NCI-H345 treated with DMSO at 0.1 percent for 48 hours (cell line): ENCODE data around the gene HERC4.

Experiments used
- DNase-seq: peaks from one replicate; lab custom pipeline; 2025; ENCODE audit not compliant: unreplicated experiment; lab: John Stamatoyannopoulos, UW

The HERC4 gene, protein sequence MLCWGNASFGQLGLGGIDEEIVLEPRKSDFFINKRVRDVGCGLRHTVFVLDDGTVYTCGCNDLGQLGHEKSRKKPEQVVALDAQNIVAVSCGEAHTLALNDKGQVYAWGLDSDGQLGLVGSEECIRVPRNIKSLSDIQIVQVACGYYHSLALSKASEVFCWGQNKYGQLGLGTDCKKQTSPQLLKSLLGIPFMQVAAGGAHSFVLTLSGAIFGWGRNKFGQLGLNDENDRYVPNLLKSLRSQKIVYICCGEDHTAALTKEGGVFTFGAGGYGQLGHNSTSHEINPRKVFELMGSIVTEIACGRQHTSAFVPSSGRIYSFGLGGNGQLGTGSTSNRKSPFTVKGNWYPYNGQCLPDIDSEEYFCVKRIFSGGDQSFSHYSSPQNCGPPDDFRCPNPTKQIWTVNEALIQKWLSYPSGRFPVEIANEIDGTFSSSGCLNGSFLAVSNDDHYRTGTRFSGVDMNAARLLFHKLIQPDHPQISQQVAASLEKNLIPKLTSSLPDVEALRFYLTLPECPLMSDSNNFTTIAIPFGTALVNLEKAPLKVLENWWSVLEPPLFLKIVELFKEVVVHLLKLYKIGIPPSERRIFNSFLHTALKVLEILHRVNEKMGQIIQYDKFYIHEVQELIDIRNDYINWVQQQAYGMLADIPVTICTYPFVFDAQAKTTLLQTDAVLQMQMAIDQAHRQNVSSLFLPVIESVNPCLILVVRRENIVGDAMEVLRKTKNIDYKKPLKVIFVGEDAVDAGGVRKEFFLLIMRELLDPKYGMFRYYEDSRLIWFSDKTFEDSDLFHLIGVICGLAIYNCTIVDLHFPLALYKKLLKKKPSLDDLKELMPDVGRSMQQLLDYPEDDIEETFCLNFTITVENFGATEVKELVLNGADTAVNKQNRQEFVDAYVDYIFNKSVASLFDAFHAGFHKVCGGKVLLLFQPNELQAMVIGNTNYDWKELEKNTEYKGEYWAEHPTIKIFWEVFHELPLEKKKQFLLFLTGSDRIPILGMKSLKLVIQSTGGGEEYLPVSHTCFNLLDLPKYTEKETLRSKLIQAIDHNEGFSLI

DNA sequence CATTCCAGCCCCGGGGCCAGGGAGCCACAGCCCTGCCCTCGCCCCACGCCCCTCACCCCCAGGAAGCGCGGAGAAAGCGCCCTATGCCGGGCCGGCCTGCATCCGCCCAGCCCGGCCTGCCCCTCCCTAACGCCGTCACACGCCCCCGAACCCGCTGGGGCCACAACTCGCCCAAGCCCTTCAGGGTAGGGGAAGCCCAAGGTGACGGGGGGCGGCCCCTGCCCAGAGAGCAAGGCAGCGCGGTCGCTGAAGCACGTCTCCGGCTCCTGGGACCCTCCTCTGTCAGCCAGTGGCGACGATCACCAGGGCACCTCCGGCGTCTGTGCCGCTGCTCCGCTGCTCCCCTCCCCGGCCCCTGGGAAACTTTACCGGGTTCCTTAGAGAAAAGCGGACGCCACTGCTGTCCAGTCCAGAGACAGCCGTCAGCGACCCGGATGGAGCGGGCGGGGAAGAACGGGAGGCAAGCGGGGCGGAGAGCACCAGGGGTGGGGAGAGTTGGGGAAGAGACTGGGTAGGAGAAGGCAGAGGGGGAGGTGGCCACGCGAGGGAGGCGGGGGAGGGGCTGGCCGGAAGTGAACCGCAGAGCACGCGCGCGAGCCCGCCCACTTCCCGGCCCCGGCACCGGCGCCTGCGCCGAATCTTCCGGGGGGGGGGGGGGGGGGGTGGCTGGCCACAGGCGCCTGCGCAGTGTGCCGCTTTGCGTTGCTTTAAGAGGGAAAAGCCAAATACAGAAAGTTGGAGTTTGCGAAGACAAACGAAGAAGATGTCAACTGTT, at the start of gene HERC4:
Gene HERC4, minus strand, starts transcription at position 509 of the 775 bp plus-strand sequence. CDS start 2,175 bp downstream, outside the sequence.
- peak; percentile 66 for DNase-seq

DNA sequence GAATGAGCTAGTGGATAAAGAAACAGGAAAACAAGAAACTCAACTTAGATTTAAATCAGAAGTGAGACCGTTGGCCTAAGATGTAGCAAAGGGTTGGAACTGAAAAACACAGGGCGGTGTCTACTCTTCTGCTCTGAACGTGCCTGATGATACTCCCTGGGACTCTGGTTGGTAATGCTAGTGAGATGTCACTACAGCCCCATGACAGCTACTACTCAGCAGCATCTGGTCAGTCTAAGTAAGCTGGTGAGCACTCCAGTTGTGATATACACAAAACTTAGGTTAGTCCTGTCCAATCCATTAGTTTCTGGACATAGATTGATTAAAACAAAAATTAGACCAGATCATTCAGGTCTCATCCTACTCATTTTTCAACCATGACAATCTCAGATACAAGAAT, 49.6 kb upstream of the HERC4 start:
- DNase-seq = no peak

DNA sequence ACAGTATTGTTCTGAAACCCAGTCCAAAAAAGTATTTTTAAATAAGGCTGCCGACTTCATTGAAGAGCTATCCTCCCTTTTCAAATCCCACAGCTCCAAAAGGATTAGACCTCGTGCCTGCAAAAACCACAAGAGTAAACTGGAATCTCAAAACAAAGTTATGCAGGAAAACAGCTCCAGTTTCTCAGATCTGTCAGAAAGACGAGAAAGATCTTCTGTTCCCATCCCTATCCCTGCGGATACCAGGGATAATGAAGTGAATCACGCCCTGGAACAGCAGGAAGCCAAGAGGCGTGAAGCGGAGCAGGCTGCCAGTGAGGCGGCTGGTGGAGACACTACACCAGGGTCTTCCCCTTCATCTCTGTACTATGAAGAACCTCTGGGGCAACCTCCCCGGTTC, 46.8 kb upstream of the HERC4 start:
- DNase-seq = no peak

GRCh38 chr10:68121020-68121743, 46.1 kb upstream of the HERC4 start:
- DNase-seq = no peak

DNA sequence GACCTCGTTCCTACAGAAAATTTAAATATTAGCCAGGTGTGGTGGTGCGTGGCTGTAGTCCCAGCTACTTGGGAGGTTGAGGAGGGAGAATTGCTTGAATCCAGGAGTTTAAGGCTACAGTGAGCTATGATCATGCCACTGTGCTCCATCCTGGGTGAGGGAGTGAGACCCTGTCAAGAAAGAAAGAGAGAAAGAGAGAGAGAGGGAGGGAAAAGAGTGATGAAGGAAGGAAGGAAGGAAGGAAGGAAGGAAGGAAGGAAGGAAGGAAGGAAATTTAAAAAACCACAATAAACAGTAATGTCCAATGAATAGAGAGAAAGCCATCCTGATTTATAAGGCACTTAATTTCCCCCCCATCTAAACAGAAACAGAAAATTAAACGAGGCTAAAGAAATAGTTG, 43.6 kb upstream of the HERC4 start:
- DNase-seq = no peak

- no peak for DNase-seq
Measured at GRCh38 chr10:68112837-68113236, 37.8 kb upstream of the HERC4 start.

DNA sequence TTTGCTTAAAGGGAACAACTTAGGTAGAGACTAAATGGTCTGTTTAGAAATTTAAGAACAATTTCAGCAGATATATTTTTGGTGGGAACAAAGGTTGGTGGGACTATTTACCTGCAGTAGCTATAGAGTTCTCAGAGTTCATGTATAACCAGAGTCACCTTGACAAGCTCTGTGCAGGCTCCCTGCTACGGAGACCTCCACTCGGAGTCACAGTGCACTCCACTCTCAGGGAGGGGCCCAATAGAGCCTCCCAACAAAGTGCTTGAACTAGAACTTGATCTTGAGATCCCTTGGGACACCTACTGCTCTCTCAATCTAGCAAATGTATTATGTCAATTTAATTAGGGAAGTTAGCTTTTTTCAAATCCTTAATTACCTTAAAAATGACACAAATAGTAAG, 36.5 kb upstream of the HERC4 start:
- DNase-seq = no peak

DNA sequence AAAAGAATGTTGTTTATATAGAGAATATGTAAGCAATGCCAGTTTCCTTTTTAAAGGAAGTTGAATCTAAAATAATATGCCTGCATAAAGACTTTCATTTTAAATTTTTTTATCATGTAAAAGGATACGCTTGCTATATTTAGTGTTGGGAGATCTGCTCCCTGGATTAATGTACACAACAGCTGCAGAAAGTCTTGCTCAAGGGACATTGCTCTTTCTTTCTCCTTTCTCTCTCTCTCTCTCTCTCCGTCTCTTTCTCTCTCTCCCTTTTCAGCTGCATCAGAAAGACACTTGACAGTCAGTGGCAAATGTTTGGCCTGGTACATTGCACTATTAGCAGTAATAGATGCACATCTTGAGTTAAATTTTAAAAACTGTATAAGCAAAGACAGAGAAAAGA, 34.9 kb upstream of the HERC4 start:
- no peak for DNase-seq

GRCh38 chr10:68109331-68109730, 34.2 kb upstream of the HERC4 start, which contains the start of gene MYPN:
Gene MYPN (plus strand): TSS chr10:68109488. CDS start chr10:68121439, 11,951 bp downstream.
- DNase-seq = no peak

DNA sequence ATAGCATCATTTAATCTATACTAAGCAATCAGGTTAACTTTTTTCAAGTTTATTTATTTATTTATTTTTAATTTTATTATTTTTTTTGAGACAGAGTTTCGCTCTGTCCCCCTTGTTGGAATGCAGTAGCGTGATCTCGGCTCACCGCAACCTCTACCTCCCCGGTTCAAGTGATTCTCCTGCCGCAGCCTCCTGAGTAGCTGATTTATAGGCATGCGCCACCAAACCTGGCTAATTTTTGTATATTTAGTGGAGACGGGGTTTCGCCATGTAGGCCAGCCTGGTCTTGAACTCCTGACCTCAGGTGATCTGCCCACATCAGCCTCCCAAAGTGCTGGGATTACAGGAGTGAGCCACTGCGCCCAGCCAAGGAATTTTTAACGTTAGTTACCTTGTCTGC, 33.6 kb upstream of the HERC4 start:
- no peak for DNase-seq

DNA sequence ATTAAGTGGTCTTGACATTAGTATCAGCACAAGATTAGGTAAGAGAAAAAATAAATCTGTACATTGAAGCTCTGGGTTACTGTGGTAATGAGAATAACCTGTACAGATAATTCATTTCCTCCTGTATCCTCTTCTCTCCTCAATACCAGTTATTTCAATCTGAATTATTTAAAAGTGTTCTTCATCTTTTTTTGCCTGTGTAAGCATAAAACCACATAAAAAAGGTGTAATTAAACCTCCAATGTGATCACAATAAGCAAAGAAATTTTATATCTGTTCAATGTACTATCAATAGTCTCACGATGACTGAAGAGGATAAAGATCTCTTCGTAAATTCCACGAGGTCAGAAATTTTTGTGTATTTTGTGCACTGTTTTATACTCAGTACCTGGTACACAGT, 33.0 kb upstream of the HERC4 start:
- no peak for DNase-seq

DNA sequence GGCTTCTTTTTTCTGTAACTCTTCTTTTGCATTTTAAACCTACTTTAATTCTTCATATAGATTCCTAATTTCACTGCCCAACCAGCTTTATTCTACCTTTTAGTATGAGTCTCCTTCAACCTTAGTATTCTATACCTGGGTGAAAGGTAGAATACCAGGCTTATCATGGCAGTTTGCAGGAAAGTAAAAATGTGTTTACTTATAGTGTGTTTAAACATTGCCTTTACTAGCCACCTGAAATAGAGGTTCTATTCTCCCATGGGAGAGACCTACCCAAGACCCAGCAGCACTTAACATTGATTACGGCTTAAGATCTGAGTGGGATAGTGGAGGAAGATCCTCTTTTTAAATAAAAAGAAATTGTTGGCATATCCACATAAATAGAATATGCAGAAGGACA, 32.6 kb upstream of the HERC4 start:
- no peak for DNase-seq

DNA sequence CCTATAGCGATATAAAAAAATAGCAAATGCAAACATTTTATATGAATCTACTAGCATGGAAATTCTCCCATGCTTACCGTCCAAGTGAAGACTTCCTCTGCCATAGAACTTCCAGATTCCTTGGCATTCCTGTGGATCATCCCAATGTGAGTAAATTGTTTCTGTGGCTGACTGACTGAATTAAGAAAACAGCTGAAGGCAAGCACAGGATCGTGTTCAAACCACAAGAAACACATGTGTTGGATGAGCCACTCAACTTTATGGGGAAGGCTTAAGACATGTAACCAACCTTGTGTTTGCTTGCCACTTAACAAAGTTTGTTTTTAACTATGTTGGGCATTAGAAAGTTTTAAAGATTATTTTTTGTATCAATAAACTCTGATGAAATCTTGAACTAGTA, 31.6 kb upstream of the HERC4 start:
- no peak for DNase-seq

DNA sequence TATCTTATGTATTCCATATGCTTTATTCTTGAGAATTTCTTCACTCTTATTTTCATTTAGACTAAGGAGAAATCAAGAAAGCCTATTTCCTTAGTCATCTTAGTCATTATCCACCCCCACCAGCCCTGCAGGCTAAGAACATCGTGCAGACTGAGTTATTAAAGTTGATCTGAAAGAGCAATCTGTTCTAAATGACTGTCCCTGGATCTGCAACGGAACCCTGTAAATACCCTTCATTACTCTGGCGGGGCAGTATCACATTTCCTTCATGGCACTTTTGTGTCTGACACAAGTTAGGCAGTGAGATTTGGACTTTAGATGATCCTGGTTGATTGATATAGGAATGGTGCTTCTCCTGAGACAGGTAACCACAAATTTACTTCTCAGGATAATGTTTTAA, 30.7 kb upstream of the HERC4 start:
- DNase-seq = no peak

- DNase-seq = no peak
Measured at GRCh38 chr10:68103901-68104300, 28.8 kb upstream of the HERC4 start.

DNA sequence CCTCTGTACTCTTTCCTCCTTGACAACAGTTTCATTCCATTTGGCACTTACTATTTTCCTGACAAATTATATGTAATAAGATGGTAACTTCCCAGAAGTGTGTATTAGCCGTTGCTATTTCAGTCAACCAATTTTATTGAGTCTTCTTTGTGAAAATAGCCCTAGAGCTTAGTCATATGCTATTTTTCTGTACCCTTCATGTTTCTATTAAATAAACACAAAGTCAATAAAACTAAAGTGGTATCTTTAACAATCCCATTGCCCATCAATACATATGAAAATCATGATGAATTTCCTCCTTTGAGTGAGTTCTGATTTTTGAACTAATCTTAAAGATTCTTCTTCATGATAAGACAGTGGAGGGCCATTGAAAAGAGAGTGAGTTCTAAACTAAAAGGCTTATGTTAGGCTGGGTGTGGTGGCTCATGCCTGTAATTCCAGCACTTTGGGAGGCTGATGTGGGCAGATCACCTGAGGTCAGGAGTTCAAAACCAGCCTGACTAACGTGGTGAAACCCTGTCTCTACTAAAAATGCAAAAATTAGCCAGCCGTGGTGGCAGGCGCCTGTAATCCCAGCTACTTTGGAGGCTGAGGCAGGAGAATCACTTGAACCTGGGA, 28.3 kb upstream of the HERC4 start:
- DNase-seq = no peak

DNA sequence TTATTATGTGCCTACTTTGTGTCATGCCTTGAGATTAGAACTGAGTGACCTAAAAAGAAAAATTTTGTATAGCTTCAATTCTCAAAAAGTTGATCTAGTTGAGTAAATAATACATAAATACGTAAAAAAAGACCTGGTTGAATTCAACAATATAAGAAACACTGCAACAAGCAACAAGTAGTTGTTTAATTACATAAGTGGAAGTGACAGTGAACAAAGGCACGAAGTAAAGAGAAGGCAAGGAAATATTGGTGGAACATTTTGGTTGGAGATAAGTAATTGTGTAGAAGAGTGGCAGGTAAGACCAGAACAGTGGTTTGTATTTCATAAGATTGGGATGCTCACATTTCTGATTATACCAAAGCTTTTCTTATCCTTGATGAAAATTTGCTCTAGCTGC, 26.0 kb upstream of the HERC4 start:
- DNase-seq = no peak

- DNase-seq = no peak
Measured at GRCh38 chr10:68099736-68100135, 24.7 kb upstream of the HERC4 start.

DNA sequence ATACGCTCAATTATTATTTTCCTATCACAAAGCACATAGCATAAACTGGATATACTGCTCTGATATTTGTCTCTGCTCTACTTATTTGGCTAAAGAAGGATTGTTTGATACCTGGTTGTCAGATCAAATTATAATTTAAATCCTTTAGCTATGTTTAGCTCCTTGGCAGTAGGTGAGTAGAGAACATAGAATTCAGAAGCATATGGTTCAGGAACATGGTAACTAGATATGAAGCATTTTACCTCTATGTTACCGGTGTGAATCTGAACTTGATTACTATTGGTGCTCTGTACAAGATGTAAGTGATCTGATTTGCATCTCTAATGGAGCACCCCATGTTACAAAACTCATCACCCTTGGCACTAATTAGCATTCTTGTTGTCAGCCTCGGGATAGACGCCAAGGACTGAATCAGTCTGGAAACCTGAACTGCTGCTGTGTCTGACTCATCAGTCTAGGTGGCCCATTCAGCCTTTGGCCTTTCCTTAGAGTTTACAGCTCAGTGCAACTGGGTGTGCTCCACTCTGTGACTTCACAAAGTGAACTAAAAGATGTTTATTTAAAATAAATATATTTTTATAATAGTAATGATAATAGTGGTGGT, 21.9 kb upstream of the HERC4 start:
- no peak for DNase-seq
